B cell (primary cell): Measurements from ENCODE around the gene SAMD4A. TPM values are rescaled to one million over a fixed set of nuclear protein-coding genes. Genes with fewer than 3 reads are reported as not detected.

Experiments used
- ATAC-seq: fragments of 200-7000 bp; cut with Tn5 transposase; one replicate; pipeline ENCODE4 v1.10.0; 2021; ENCODE audit warnings: low read depth, mild to moderate bottlenecking, moderate number of reproducible peaks, moderate library complexity
- CTCF ChIA-PET: fragments of 350-600 bp; sonication (Branson Sonifier 250); formaldehyde crosslinking; loops from one replicate; lab custom pipeline; 2021; ENCODE audit warnings: antibody characterized with exemption, inconsistent platforms; lab: Charles Lee
- POLR2A ChIA-PET: fragments of 350-600 bp; sonication (Branson Sonifier 250); formaldehyde crosslinking; loops from one replicate; lab custom pipeline; 2021; ENCODE audit warnings: antibody characterized with exemption; lab: Charles Lee
- DNase-seq: peaks from one replicate; pipeline ENCODE4 v3.0.0; 2013
- H2AFZ ChIP-seq: 2 replicates; pipeline ENCODE4 v1.6.1; 2012; ENCODE audit warnings: mild to moderate bottlenecking, low read depth, low read length; ENCODE audit not compliant: insufficient read depth, poor library complexity, severe bottlenecking
- H3K27ac ChIP-seq, 2 donors: 1 replicate in 1 of 2; 2 replicates in 1 of 2; pipeline ENCODE4 v1.5.1; 2012 to 2013; ENCODE audit warnings: low read length in 2 of 2, mild to moderate bottlenecking in 2 of 2, moderate library complexity in 1 of 2
- H3K27me3 ChIP-seq, 4 experiments: fragments of 200-600 bp in 1 of 4; sonication (generic) in 1 of 4; replicated peaks in 1 of 4; 1 replicate in 2 of 4; 2 replicates in 2 of 4; pipeline versions ENCODE4 v1.6.1 to v1.7.0; 2013 to 2016; ENCODE audit warnings: low read length in 3 of 4, mild to moderate bottlenecking in 2 of 4, mixed read lengths in 1 of 4, moderate library complexity in 1 of 4; ENCODE audit not compliant: insufficient read depth in 4 of 4, control insufficient read depth in 3 of 4; ENCODE audit errors: control extremely low read depth in 1 of 4
- H3K36me3 ChIP-seq, 2 experiments: replicated peaks in 1 of 2; 1 replicate in 1 of 2; 2 replicates in 1 of 2; pipeline versions ENCODE4 v1.6.1 to v1.7.1; 2013; ENCODE audit warnings: low read length in 1 of 2; ENCODE audit not compliant: insufficient read depth in 2 of 2, control insufficient read depth in 1 of 2; ENCODE audit errors: control extremely low read depth in 1 of 2, extremely low read depth in 1 of 2
- H3K4me1 ChIP-seq, 2 donors: fragments of 200-600 bp in 1 of 2; sonication (generic) in 1 of 2; 1 replicate in 1 of 2; 2 replicates in 1 of 2; pipeline versions ENCODE4 v1.5.1 to v1.6.1; 2013 to 2017; ENCODE audit warnings: low read length in 2 of 2; ENCODE audit not compliant: control insufficient read depth in 2 of 2, insufficient read depth in 2 of 2
- H3K4me2 ChIP-seq: replicated peaks from 2 replicates; pipeline ENCODE3; 2012; ENCODE audit warnings: mild to moderate bottlenecking, low read depth, low read length; ENCODE audit not compliant: poor library complexity, severe bottlenecking
- H3K4me3 ChIP-seq, 5 experiments: fragments of 200-600 bp in 1 of 5; sonication (generic) in 1 of 5; 1 replicate in 3 of 5; 2 replicates in 2 of 5; pipeline versions ENCODE4 v1.5.1 to v1.7.0; 2011 to 2016; ENCODE audit warnings: low read length in 4 of 5, mild to moderate bottlenecking in 4 of 5, low read depth in 2 of 5, control low read depth in 1 of 5, moderate library complexity in 1 of 5; ENCODE audit not compliant: insufficient read depth in 1 of 5; ENCODE audit errors: control extremely low read depth in 1 of 5, extremely low read depth in 1 of 5
- H3K79me2 ChIP-seq: fragments of 200-600 bp; sonication (generic); one replicate; pipeline ENCODE4 v1.6.0; 2016; ENCODE audit warnings: low read length; ENCODE audit not compliant: control insufficient read depth, insufficient read depth
- H3K9ac ChIP-seq: fragments of 200-600 bp; sonication (generic); 2 replicates; pipeline ENCODE4 v1.6.1; 2017; ENCODE audit warnings: mild to moderate bottlenecking, low read length, moderate library complexity
- H3K9me3 ChIP-seq, 3 donors: one replicate each; pipeline versions ENCODE4 v1.6.1 to v1.7.1; 2013; ENCODE audit warnings: low read length in 2 of 3; ENCODE audit not compliant: control insufficient read depth in 2 of 3, insufficient read depth in 1 of 3; ENCODE audit errors: control extremely low read depth in 1 of 3
- H4K20me1 ChIP-seq: 2 replicates; pipeline ENCODE4 v1.6.0; 2012; ENCODE audit warnings: mild to moderate bottlenecking, low read length; ENCODE audit not compliant: insufficient read depth, control insufficient read depth, poor library complexity, severe bottlenecking
- H3K27ac Mint-ChIP-seq: one replicate; pipeline ENCODE4 v1.8.0; 2021; ENCODE audit warnings: mixed read lengths
- H3K27me3 Mint-ChIP-seq: one replicate; pipeline ENCODE4 v1.8.0; 2021; ENCODE audit warnings: mixed read lengths
- H3K4me1 Mint-ChIP-seq: one replicate; pipeline ENCODE4 v1.8.0; 2021; ENCODE audit warnings: mixed read lengths
- H3K4me3 Mint-ChIP-seq: one replicate; pipeline ENCODE4 v1.8.0; 2021; ENCODE audit warnings: mixed read lengths
- H3K9me3 Mint-ChIP-seq: one replicate; pipeline ENCODE4 v1.8.0; 2022; ENCODE audit warnings: mixed read lengths; ENCODE audit not compliant: insufficient read depth
- CTCF ChIP-seq: fragments of 200-600 bp; IDR thresholded peaks from one replicate; pipeline ENCODE4 v1.8.0; 2022; ENCODE audit warnings: antibody characterized with exemption, mild to moderate bottlenecking
- EZH2 ChIP-seq: IDR thresholded peaks from 2 replicates; pipeline ENCODE4 v1.6.1; 2012; ENCODE audit warnings: borderline replicate concordance, low read depth, mild to moderate bottlenecking, moderate library complexity, low read length; ENCODE audit not compliant: insufficient read depth, poor library complexity, severe bottlenecking
- WGBS: methylation state at CpG from one replicate; pipeline ENCODE4 v1.1.5; 2013; ENCODE audit warnings: missing lambda C conversion rate; ENCODE audit not compliant: insufficient coverage; 5-methylcytosine and 5-hydroxymethylcytosine counted together
- intact Hi-C: fragments of 100-400 bp; cut with micrococcal nuclease; formaldehyde crosslinking; loops from one replicate; pipeline ENCODE4 v1.10.0; 2022
- polyA plus RNA-seq: library from polyadenylated mRNA; depleted of rRNA; stranded (reverse); fragments of >200 nt; gene quantifications from 2 replicates; pipeline ENCODE4 v1.2.3, GENCODE V29; 2012
- total RNA-seq, 2 donors: library from RNA; stranded (reverse); fragments of 120-200 nt in 1 of 2; gene quantifications; 1 replicate in 1 of 2; 2 replicates in 1 of 2; pipeline versions ENCODE4 v1.2.3 to v1.2.4, GENCODE V29; 2013 to 2022

SAMD4A gene
- total and polyA plus RNA-seq, 2 donors (not counting 1 experiment from before 2014, with no cell fraction given), result 5.7 to 13.7 TPM

DNA sequence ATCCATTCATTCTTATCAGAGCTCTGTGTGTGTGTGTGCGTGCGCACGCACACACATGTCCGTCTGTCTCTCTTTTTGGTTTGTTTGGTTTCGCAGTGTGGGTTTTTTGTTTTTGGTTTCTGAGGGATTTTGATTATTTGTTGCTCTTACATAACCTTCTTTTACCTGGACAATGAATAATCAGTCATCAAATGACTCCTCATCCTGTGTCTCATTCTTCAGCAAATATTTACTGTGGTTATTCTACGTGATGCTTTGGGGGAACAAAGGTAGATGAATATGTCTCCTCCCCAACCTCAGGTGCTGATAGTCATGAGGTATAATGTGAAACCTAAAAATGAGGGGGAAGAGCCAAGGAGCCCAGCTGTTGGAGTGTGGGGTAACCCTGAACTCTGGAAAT is 92.4 kb downstream of the SAMD4A start:
- Histone ChIP-seq H3K27me3 (no peaks in the 10 kb centered on the region), H3K36me3 (no peaks in the 10 kb centered on the region), H3K4me3 (no peak overlapping the region), H3K9me3 (no peaks in the 10 kb centered on the region), H3K79me2 (peaks cover 4% of the 10 kb centered on the region), H3K4me1 (peaks cover 5 to 9% of the 10 kb centered on the region in 2 donors), H3K27ac (no peak overlapping the region), H4K20me1 (no peaks in the 10 kb centered on the region), H2AFZ (no peak overlapping the region), H3K9ac (no peak overlapping the region), H3K4me2 (no peak overlapping the region)
- Mint-ChIP-seq H3K4me3 (no peak overlapping the region), H3K9me3 (no peaks in the 10 kb centered on the region), H3K27ac (no peak overlapping the region), H3K4me1 (peaks cover 6% of the 10 kb centered on the region), H3K27me3 (no peaks in the 10 kb centered on the region)
- intact Hi-C loops, result no loop called here
- DNase-seq (no peak), ATAC-seq (no peak)
- CTCF ChIA-PET, result no interaction called here
- POLR2A ChIA-PET, result no interaction called here
- WGBS, result no CpG with 5 or more reads among the region's 6 CpGs
- no peak for TF ChIP-seq CTCF
- TF ChIP-seq EZH2, result no peak

- H3K9me3 ChIP-seq, result no peaks in the 10 kb centered on the region
- no peaks in the 10 kb centered on the region for H3K27me3 ChIP-seq
- peaks cover 4% of the 10 kb centered on the region for H3K79me2 ChIP-seq
- no peaks in the 10 kb centered on the region for H4K20me1 ChIP-seq
- Mint-ChIP-seq H3K27ac (no peak overlapping the region), H3K4me1 (peaks cover 13% of the 10 kb centered on the region), H3K27me3 (no peaks in the 10 kb centered on the region), H3K9me3 (no peaks in the 10 kb centered on the region), H3K4me3 (no peak overlapping the region)
- H3K4me3 ChIP-seq, result no peak overlapping the region
- no peaks in the 10 kb centered on the region for H3K36me3 ChIP-seq
- DNase-seq (no peak), ATAC-seq (no peak)
- peaks cover 7 to 14% of the 10 kb centered on the region in 2 donors for H3K4me1 ChIP-seq
- ChIA-PET POLR2A (no interaction called here), CTCF (interaction anchor here (0.6 kb wide), 1 partner anchor 999 kb away, joined by 4 read pairs; no protein-coding TSS in a partner anchor)
- WGBS, result 100% methylated on average over 1 of the region's 4 CpGs
- intact Hi-C loops, result no loop called here
- no peak overlapping the region for H3K4me2 ChIP-seq
- no peak overlapping the region for H3K9ac ChIP-seq
- H3K27ac ChIP-seq, result no peak overlapping the region
- TF ChIP-seq CTCF, result no peak
- H2AFZ ChIP-seq, result no peak overlapping the region
Observed at GRCh38 chr14:54660604-54661111, 93.7 kb downstream of the SAMD4A start.
